Measurements from ENCODE around the gene RAG1.

The RAG1 gene

DNA sequence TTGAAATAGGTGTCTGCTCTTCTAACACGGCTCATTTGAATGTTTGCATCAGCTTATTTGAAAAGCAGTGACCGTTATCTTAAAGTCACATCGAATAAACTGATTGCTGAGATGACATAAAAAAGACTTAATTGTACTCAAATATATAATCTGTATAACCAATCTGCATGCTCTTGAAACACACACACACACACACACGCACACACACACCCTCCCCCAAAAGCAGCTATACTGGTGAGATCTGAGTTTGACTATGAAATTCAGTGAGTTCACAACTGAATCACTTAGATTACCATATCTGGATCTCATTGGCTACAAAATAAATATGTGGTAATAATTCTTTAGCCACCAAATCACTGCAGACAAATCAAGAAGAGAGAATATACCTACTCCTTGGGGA lies 22.7 kb downstream of the RAG1 start:
- DNase-seq (ENCODE audit: low spot score) = no peak

DNA sequence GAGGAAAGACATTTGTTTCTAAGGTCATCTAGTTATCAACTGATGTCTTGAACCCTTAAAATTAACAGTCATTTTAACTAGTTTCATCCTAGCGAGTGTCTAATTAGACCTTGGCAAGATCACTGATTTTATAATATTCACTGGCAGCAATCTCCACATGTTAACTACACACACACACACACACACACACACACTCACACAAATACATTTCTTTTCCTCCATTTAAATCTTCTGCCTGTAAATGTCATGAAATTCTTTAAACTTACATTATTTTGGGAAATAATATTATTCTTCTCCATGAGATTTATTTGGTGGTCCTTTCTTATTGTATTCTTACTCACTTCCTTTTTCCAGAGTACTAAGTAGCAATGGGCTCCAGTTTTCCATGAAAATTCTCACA lies 23.6 kb downstream of the RAG1 start:
- no peak for DNase-seq (ENCODE audit: low spot score)

DNA sequence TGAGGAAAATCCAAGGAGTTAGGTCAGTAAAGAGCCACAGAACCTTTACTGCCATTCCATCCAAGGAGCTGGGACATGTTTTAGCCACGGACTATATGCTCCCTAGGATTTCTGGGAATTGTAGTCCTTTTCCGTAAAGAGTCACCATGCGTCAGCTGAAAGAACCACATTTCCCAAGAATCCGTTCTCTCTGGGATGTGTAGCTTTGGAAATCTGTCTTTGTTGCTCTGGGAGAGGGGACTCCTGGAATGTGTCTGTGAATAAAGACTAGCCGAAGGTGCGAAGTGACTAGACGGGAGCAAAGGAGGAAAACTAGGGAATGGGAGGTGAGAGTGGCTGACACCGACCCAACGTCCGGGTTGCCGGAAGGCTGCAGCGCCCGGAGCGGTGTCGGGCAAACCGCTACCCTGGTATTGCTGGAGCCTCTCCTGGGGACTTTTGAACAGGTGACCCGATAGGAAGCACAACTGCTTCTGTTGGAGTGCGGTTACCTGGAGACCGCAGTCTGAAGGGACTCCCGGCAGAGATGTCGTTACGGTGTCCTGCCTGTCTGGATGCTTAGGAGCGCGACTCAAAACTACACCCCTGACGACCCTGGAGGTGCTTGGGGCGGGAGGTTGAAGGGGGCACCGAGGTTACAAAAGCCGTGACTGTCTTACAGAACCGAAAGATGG lies 26.6 kb downstream of the RAG1 start, which contains the start of gene IFTAP:
IFTAP (plus strand) TSS at position 187 of the 674 bp plus-strand sequence. CDS start 15,602 bp downstream, outside the sequence.
- DNase-seq (ENCODE audit: low spot score) = peak; percentile 19

DNA sequence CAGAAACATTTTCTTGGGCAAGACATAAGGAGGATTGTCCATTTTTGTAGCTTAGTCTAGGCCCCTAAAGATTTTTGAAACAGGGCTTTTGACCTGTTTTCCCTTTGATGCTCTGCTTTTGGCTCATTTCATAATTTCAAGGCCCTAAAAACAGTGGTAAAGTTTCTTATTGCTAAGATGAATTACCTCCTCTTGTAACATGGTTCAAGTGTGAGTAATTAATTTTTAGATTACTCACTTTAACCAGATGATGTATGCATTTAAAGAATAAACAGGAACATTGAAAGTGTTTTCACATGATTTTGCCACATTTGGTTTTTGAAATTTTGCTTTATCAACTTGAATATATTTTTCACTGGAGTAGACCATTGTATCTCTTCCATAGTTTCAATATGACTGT lies 29.1 kb downstream of the RAG1 start:
- no peak for DNase-seq (ENCODE audit: low spot score)

DNA sequence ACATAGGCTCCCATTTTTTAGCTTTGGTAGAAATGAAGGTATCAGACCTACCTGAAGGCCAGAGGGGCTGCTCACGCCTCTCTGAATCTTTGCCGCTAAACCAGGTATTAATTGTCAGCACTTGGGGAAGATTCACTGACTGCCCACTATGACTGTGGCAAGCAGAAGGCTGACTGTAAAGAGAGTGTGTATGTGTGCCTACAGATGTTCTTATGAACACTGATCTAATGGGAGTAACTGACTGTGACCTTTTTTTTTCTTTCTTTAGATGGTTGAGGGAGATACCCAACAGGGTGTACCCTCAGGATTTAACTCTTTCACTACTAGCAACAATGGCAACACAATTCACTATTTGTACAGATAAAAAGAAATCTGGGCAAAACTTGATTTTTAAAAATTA lies 30.2 kb downstream of the RAG1 start, which contains the start of gene RAG2:
RAG2 (minus strand) TSS at position 186 of the 400 bp plus-strand sequence. CDS start 4,068 bp downstream, outside the sequence.
- no peak for DNase-seq (ENCODE audit: low spot score)

DNA sequence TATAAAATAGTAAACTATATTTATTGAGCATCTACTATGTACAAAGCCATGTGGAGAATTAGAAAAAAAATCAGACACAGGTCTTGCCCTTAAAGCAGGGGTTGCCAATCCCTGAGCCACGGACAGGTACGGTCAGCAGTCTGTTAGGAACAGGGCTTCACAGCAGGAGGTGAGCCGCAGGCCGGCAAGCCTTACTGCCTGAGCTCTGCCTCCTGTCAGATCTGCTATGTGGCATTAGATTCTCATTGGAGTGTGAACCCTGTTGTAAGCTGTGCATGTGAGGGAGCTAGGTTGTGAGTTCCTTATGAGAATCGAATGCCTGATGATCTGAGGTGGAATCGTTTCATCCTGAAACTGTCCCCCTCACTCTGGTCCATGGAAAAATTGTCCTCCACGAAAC lies 32.4 kb downstream of the RAG1 start:
- DNase-seq (ENCODE audit: low spot score) = no peak

DNA sequence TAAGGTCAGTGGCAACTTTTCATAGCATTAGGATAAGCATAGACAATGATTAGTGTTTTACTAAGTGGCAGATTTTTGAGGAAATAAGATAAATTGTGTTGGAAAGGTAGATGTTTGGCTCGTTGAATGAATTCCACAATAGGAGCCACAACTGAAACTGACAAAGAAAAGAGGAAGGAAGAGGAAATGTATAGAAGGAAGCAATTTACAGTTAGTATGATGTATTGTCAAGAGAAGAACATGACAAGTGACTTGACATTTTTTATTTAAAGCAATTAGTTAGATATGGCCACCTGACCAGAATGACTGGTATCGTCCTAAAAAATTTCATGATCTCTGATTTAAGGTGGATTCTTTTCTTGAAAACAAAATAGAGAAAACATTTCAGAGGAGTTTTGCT lies 33.3 kb downstream of the RAG1 start:
- no peak for DNase-seq (ENCODE audit: low spot score)

DNA sequence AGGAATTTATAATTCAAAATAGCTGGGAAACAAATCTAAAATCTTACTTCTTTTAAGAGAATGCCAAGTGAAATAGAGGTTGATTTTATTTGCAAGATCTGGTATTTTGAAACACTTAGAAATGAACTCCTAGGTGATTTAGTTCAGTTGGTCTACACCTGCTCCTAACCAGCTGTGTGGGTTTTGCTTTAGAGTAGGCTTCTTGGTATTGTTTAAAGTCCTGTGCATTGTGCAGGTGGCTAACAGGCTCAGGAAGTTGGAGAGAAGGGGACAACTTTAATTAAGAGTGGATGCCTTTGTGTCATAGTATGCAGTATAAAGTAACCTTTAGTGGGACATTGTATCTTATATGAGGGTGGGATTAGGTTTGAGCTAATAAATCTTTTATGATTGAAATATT lies 34.3 kb downstream of the RAG1 start:
- no peak for DNase-seq (ENCODE audit: low spot score)

DNA sequence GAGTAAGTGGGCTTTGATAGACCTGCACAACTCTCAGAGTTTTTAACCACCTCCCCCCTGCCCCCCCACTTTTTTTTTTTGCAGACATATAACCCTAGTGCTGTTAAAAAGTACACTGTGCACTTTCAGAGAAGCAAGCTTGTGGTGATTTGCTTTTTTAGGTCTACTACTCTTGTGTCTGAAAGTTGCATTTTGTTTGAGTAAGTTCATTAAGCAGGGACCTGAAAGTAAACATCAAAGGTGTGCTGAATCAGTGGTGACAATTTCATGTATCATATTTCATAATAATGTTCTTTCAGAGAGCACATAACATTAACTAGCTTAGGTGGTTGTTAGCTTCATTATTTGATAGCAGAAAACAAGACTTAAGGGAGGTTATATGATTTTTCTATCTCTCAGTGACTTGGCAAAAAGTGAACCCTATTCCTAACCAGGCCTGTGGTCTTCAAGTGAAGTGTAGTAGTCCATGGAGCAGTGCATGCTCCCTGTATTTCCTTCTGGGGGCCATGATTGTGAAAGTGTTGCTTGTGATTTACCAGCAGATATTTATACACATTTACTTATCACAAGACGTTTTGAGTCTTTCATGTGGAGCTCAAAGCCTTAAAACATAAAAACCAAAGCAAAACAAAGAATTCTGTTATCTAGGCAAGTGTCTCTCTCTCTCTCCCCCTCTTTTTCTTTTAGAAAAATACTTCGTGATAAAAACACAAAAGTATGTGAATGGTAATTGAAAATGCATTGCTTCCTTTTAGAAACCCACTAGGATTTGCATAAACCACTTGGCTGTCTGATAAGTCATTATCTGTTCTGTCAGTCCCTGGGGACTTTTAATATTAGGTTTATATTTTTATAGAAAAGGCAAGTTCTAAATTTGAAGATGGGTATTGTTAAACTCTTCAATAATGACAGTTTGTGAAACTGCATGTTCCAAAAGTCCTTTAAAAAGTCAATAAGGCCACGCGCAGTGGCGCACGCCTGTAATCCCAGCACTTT lies 37.7 kb downstream of the RAG1 start:
- DNase-seq (ENCODE audit: low spot score) = no peak

DNA sequence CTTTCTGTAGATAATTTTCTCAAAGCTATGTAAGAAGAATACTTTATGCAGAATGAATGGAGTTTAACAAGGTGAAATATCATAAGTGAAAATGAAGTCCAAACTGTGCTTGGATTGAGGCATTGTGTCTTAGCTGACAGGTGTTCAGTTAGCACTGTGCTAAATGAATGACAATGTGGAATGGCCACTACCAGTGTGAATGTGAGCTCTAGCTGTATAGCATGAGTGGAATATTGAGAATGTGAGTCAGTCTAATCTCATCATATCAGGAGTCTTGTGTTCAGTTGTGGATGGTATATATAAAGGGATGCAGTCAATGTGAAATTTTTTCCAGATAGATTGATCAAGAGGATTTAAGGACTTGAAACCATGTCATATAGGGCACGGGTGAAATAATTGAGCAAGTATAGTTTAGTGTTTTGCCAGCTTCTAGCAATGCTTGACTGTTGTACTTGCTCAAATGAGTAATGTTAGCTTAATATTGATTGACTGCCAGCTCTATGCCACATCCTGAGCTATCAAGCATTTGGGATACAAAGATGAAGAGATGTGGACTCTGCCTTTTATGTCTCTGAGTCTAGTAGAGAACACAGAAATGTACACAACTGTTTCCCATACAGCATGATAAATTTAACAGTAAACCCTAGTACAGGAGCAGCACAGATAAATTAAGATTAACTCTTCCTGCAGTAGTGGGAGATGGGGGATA lies 40.8 kb downstream of the RAG1 start:
- no peak for DNase-seq (ENCODE audit: low spot score)

DNA sequence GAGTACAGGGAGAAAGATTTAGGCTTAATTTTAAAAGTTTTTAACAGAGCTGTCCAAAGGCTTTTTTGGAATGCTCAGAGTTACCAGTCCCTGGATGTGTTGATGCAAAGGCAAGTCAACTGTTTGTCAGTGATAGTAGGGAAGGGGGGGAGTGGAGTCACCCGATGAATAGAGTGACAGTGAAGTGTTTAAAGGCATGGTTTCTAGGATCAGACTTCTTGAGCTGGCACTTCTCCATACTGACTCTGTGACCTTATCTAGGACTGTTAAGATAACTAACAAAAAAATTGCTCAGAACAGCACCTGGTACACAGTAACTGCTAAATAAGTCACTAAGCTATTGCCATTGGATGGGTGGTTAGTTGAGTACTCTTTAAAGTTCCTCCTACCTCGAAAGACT lies 41.6 kb downstream of the RAG1 start:
- DNase-seq (ENCODE audit: low spot score) = no peak

DNA sequence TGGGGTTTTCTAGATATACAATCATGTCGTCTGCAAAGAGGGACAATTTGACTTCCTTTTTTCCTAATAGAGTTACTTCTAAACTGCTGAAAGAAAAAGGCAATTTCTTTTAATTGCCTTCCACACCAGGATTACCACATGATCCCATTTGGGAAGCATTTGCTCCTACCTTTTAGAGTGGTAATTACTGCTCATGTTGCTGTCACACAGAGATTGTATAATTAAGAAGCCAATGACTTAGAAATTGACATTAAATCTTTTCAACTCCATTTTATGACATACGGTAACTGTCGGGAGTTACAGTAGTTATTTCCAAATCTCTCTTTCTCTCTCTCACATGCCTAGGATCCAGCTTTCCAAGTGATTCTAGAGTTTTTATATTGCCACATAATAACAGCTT lies 48.0 kb downstream of the RAG1 start:
- DNase-seq (ENCODE audit: low spot score) = no peak

DNA sequence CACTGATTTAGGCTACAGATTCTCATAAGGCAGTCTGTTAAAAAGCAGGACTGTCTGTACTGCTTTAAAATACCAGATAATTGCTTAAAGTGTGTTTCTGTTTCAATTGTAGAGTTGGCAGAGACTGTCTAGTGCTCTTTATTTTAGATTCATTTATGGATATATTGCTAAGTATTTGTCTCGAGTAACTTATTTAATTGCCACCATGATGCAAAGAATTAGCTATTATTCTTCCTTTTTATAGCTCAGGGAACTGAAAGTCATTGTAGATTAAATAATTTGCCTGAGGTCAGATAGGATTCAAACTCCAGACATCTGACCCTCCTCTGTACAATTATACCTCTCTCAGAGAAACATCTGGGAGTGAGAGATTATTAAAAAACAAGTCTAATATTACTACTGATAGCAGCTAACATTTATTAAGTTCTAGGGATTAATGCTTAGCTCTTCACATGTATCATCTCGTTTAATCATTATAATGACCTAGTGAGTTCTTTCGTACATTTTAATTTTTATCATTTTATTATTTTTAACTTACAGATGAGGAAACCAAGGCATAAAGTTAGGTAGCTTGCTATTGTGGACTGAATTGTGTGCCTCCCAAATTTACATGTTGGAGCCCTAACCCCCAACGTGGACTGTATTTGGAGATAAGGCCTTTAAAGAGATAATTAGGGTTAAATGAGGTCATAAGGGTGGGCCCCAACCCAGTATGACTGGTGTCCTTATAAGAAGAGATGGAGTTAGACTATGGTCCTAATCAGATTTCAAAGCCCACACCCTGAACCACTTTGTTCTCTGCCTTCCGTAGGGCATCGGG lies 49.9 kb downstream of the RAG1 start:
- no peak for DNase-seq (ENCODE audit: low spot score)

DNA sequence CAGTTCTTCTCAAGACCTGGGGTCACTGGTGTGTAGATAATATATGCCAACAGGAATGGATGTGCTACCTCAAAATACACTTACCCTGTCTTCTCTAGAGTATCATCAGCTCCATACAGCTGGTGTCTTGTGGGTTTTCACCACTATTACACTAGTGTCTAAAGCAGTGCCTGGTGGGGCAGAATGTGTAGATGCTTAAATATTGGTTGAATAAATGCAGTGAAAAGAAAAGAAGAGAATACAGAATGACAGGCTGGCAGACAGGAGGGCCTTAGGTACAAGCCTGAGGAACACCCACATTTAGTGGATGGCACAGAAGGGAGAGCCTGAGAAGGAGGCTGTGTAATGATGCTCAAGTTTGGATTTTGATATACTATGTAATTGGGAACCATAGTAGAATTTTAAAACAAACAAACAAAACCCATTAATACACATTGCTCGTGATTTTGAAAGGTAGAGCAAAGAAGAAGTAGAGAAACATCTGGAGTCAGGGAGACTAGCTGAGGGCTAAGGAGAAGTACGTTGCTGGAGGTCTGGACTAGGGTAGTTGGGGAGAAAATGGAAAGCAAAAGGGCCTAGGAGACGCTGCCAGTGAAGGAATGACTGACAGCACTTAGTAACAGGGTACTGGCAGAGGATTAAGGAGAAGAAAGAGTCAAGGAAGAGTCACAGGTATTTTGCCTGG lies 50.7 kb downstream of the RAG1 start:
- DNase-seq (ENCODE audit: low spot score) = no peak

DNA sequence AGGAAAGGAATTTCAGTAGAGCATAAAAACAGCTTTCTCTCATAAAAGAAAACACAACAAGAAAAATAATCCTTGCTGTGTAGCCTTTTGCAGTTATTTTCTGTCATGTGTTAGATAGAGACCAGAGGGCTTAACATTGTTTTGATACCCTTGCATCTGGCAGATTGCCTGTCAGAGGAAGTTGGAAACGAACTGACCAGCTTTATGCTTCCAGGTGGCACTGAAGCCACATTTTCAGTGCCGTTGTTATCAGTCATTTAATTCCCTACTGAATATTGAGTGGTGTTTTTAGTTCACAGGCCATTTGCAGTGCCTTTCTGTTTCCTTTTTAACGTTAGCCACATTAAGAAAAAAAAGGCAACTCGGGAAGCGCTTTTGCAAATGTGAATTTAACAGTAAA lies 51.7 kb downstream of the RAG1 start:
- no peak for DNase-seq (ENCODE audit: low spot score)

DNA sequence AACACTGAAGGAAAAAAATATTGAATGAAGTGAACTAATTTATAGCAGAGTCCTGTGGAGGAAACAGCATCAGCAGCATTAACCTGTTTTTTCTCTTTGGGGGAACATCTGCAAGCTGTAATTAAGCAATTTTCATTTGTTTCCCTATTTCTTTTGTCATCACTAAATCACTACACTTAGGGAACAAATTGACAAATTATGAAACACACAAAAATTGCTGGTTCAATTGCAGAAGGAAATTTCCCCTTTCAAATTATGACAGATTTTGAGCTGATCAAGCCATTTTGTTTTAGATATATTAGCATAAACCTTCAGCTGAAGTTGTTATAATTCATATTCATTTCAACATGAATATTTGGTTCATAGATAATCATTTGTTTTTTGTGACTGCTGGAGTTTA lies 52.4 kb downstream of the RAG1 start:
- DNase-seq (ENCODE audit: low spot score) = no peak

DNA sequence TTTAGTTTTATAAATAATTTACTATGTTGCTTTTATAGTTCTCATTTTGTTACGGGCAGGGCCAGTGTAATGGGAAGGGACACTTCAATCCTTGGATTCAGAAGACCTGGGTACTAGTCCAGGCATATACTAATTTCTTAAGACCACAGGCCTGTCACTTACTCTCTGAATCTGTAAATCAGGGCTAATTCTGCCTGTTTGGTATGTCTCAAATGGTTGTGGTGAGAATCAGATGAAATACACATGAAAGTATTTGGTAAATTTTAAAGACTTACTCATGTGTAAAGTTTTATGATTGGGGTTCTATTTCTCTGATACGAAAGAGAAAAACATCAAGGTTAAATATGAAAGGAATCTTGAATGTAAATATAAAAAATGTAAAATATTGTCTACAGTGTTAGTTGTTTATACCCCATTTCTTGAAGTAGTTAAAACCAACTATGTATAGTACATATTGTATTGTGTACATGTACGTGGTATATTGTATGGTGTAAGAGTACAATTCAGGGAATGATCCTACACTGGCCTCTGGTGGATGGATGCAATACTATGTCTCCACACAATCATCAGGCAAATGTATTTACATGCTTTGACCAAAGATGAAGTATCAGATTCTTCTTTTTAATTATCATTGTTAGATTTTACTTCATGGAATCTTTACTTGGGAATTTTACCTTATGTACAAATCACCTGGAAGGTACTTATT lies 54.8 kb downstream of the RAG1 start:
- DNase-seq (ENCODE audit: low spot score) = no peak

DNA sequence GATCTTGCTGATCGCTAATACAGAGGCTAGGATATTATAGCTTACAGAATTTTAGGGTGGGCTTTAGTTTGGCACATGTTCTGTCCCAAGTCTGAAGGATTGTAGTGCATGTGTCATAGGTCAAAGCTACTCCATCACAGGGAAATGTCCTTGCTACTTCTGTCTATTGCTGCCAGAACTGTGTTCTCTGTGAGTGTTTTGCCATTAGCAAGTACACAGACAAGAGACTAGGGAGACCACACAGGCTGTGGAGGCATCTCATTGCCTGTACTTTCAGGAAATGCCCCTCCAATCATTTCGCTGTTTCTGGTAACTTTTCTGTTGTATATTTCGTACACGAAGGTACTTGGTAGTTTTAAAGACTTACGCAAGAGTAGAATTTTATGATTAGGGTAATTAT lies 55.7 kb downstream of the RAG1 start:
- no peak for DNase-seq (ENCODE audit: low spot score)

DNA sequence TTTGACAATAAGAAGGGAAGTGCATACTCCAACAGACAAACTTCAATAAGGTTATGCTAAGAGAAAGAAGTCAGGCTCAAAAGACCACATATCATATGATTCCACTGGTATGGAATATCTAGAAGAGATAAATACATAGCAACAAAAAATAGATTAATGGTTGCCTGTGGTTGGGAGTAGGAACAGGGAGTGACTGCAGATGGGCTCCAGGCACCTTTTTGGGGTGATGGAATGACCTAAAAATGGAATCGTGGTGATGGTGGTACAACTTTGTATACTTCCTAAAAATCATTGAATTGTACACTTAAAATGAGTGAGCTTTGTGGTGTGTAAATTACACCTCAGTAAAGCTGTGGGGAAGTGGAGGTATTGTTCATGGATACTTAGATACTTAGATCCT lies 59.2 kb downstream of the RAG1 start:
- DNase-seq (ENCODE audit: low spot score) = no peak

DNA sequence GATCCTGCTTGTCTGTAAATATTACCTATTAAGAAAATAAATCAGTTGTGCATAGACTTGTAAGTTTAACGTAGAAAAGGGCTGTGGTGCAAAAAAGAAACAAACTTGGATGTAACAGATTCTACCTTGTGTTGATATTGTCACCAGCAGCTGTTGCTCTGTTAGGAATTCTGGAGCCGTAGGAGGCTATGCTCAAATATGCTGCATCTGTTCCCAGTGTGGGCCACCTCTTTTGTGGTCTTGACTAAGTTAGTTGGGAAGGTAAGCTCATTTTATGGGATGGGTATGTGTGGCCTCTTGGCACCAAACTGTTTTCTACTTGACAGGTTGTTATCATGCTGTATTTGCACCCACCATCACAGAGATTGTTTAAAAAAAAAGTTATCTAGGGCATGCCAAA lies 59.7 kb downstream of the RAG1 start:
- DNase-seq (ENCODE audit: low spot score) = no peak

Data from CD4-positive, alpha-beta T cell treated with Interleukin-6 at 100 ng/mL for 8 hours (primary cell).